ENCODE results near the gene ADCY1.

DNA sequence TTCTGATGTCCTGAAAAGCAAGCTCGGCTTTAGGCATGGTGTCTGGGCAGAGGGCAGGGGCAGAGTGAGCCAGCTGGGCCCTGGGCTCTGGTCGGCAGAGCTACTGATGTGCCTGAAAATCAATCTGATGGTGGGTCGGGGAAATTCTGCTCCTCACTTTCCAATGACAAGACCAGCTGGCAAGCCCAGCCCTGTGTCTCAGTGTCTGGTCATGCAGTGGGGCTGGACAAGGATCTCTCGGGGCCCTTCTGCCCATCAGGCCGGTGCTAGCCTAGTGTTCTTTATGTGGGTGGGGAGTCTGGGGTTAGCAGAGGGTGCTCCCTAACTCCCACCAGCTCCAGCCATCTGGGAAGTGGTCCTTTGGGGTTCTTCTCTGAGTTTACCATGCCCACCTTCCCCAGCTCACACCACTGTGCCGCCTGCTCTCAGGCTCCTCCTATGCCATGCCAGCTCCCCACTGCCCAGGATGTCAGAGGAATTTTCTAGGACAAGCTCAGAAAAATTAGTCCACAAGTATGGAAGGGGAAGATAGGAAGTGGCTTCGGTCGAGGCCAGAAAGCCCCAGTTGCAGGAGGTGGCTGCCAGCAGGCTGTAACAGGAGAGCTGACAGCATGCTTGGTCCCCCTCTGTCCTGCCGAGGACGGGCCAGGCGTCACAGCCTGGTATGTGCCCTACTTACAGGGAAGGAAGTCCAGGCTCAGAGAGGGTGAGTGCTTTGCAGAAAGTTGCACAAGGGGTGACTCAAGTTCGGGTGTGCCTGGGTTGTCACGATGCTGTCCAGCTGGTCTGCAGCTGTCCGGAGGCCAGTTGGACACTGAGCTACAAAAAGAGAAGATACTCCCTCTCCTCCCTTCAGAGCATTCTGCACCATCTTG lies 135.2 kb downstream of the ADCY1 start:
- TF ChIP-seq, protein P1, sequence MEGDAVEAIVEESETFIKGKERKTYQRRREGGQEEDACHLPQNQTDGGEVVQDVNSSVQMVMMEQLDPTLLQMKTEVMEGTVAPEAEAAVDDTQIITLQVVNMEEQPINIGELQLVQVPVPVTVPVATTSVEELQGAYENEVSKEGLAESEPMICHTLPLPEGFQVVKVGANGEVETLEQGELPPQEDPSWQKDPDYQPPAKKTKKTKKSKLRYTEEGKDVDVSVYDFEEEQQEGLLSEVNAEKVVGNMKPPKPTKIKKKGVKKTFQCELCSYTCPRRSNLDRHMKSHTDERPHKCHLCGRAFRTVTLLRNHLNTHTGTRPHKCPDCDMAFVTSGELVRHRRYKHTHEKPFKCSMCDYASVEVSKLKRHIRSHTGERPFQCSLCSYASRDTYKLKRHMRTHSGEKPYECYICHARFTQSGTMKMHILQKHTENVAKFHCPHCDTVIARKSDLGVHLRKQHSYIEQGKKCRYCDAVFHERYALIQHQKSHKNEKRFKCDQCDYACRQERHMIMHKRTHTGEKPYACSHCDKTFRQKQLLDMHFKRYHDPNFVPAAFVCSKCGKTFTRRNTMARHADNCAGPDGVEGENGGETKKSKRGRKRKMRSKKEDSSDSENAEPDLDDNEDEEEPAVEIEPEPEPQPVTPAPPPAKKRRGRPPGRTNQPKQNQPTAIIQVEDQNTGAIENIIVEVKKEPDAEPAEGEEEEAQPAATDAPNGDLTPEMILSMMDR (conservative IDR thresholded peaks at IDR 0.05; ENCODE audit: low read length) = no peak
- TF ChIP-seq EZH2phosphoT487 (IDR thresholded peaks at IDR 0.05; ENCODE audit: borderline replicate concordance) = no peak

Measured in Loucy (cell line).